ENCODE measurements around the gene ZNF248.

The ZNF248 gene

GRCh38 chr10:37734971-37735370 lies 122.4 kb downstream of the ZNF248 start:
- no peak for TF ChIP-seq CTCF (IDR thresholded peaks at IDR 0.05)
- no peak for DNase-seq (ENCODE audit: low spot score)
- Histone ChIP-seq H3K4me3 (no peak overlapping the region), H3K27ac (no peak overlapping the region)
